Muscle of back (tissue), 11 donors: Measurements from ENCODE around the gene FBLIM1. TPM values are rescaled to one million over a fixed set of nuclear protein-coding genes. Genes with fewer than 3 reads are reported as not detected.
A peak's percentile ranks its signal among the peaks of the same experiment; 100 is the strongest.
"Not testable (repeated sequence)": the region's sequence is repeated elsewhere in the genome, so short reads cannot be mapped to it uniquely, and the experiment has no call there.

Experiments
- DNase-seq, 3 donors: peaks; one replicate each; pipeline versions ENCODE4 v3.0.0 to v3.0.0-alpha.2; 2013
- polyA plus RNA-seq, 10 donors: library from polyadenylated mRNA; unstranded; fragments of 120-200 nt; gene quantifications; one replicate each; pipeline ENCODE4 v1.2.1, GENCODE V29; 2013; ENCODE audit not compliant: insufficient read length in 10 of 10

The FBLIM1 gene
- polyA plus RNA-seq, 10 donors = 18.3 to 38.6 (median 27.5) TPM

GRCh38 chr1:15807549-15807948, 49.0 kb downstream of the FBLIM1 start, which contains the start of gene UQCRHL:
UQCRHL (minus strand) TSS chr1:15807649; CDS start chr1:15807649, 0 bp downstream.
- not testable (repeated sequence) for DNase-seq

GRCh38 chr1:15808955-15809354, 50.4 kb downstream of the FBLIM1 start:
- no peak for DNase-seq

GRCh38 chr1:15810073-15810472, 51.5 kb downstream of the FBLIM1 start:
- no peak for DNase-seq

- no peak for DNase-seq
Measured at GRCh38 chr1:15816674-15817073, 58.1 kb downstream of the FBLIM1 start.

GRCh38 chr1:15820478-15820877, 61.9 kb downstream of the FBLIM1 start:
- no peak for DNase-seq

GRCh38 chr1:15825800-15826199, 67.2 kb downstream of the FBLIM1 start:
- DNase-seq = no peak

GRCh38 chr1:15826810-15827507, 68.4 kb downstream of the FBLIM1 start:
- no peak for DNase-seq

GRCh38 chr1:15827567-15827966, 69.0 kb downstream of the FBLIM1 start:
- DNase-seq = not testable (repeated sequence)

- not testable (repeated sequence) for DNase-seq
Measured at GRCh38 chr1:15828931-15829330, 70.3 kb downstream of the FBLIM1 start.

GRCh38 chr1:15830258-15830657, 71.7 kb downstream of the FBLIM1 start:
- DNase-seq = no peak

- DNase-seq = peak in 1 of 3 donors; percentile 36
Measured at GRCh38 chr1:15833069-15833679, 74.6 kb downstream of the FBLIM1 start.

GRCh38 chr1:15833842-15834405, 75.3 kb downstream of the FBLIM1 start:
- DNase-seq = no peak

GRCh38 chr1:15834406-15835204, 76.0 kb downstream of the FBLIM1 start:
- DNase-seq = peak; percentile 92 to 98 (median 93)

GRCh38 chr1:15835205-15835740, 76.7 kb downstream of the FBLIM1 start:
- no peak for DNase-seq

GRCh38 chr1:15835741-15836510, 77.3 kb downstream of the FBLIM1 start:
- peak; percentile 100 for DNase-seq

Other genes with a start within 250 kb of the FBLIM1 start
- 10 to 100 TPM; 12.6 to 21.4 (median 15.3) TPM for gene CASP9, start 234.6 kb upstream of the FBLIM1 start, polyA plus RNA-seq
- gene DNAJC16, start 231.9 kb upstream of the FBLIM1 start, polyA plus RNA-seq = 10 to 100 TPM; 11.7 to 19.7 (median 15.4) TPM
- gene AGMAT, start 173.7 kb upstream of the FBLIM1 start, polyA plus RNA-seq = 1 to 10 TPM; 1.3 to 3.7 (median 2.7) TPM
- gene DDI2, start 141.3 kb upstream of the FBLIM1 start, polyA plus RNA-seq = 10 to 100 TPM; 12.5 to 25.8 (median 18.9) TPM
- gene PLEKHM2, start 74.5 kb upstream of the FBLIM1 start, polyA plus RNA-seq = 10 to 100 TPM; 41.2 to 53.9 (median 46.7) TPM
- 1 to 10 TPM; 2.1 to 7.1 (median 4.6) TPM for gene SLC25A34, start 22.5 kb upstream of the FBLIM1 start, polyA plus RNA-seq
- gene TMEM82, start 16.3 kb upstream of the FBLIM1 start, polyA plus RNA-seq = not detected
- gene UQCRHL, start 48.9 kb downstream of the FBLIM1 start, polyA plus RNA-seq = 1 to 10 TPM in 5 of 10 donors, under 1 TPM in 5; 0.67 to 2.2 (median 0.95) TPM
- 10 to 100 TPM; 28.0 to 40.5 (median 34.9) TPM for gene SPEN, start 88.9 kb downstream of the FBLIM1 start, polyA plus RNA-seq
- gene ZBTB17, start 217.3 kb downstream of the FBLIM1 start, polyA plus RNA-seq = 10 to 100 TPM; 16.9 to 33.7 (median 23.1) TPM
- under 1 TPM in 1 of 10 donors, not detected in 9; 0.07 TPM for gene SRARP, start 245.4 kb downstream of the FBLIM1 start, polyA plus RNA-seq